Fibroblast of upper back skin (primary cell): ENCODE results near the gene CALHM1.
"Not testable (repeated sequence)": the region's sequence is repeated elsewhere in the genome, so short reads cannot be mapped to it uniquely, and the experiment has no call there.

Source experiments
- DNase-seq: peaks from one replicate; pipeline ENCODE4 v3.0.0-alpha.2; 2013

The CALHM1 gene, protein sequence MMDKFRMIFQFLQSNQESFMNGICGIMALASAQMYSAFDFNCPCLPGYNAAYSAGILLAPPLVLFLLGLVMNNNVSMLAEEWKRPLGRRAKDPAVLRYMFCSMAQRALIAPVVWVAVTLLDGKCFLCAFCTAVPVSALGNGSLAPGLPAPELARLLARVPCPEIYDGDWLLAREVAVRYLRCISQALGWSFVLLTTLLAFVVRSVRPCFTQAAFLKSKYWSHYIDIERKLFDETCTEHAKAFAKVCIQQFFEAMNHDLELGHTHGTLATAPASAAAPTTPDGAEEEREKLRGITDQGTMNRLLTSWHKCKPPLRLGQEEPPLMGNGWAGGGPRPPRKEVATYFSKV

DNA sequence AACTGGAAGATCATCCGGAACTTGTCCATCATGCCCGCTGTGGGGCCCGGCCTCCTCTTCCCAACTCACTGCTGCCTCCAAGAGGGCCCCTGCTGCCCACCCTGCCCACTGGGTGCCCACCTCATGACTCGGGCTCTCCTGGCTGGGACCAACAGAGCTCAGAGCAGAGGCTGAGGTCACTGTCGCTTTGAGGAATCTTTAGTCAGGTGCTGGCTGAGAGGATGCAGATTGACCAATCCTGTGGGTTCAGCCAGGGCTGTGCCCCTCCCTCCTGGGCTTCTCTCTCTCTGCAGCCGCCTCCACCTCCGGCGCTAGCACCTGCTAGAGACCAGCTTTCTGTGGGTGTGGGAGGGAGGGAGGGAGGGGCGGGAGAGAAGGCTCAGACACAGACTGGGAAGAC lies at the start of gene CALHM1:
TSS of gene CALHM1 (minus strand) at position 181 of the 400 bp plus-strand sequence. CDS start at position 32, 149 bp downstream.
- DNase-seq: no peak

- DNase-seq: no peak
Measured at GRCh38 chr10:103507235-103508191, 48.8 kb upstream of the CALHM1 start.

GRCh38 chr10:103506061-103506460 lies 47.4 kb upstream of the CALHM1 start:
- no peak for DNase-seq

DNA sequence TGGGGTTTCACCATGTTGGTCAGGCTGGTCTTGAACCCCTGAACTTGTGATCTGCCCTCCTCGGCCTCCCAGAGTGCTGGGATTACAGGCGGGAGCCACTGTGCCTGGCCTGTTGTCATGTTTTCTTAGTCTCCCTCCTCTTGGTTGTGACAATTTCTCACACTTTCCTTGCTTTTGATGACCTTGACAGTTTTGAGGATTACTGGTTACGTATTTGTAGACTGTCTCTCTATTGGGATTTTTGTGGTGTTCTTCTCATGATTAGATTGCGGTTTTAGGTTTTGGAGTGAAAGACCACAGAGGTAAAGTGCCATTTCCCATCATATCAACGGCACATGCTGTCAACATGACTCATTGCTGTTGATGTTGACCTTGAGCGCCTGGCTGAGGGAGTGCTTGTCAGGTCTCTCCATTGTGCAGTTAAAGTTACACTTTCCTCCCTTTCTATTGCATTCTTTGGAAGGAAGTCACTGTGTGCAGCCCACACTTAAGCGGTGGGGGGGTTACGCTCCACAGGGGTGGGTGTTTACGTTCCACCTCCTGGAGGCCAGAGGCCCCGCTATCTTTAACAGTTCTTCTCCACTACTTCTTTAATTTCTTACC lies 45.6 kb upstream of the CALHM1 start:
- peak; percentile 81 for DNase-seq

DNA sequence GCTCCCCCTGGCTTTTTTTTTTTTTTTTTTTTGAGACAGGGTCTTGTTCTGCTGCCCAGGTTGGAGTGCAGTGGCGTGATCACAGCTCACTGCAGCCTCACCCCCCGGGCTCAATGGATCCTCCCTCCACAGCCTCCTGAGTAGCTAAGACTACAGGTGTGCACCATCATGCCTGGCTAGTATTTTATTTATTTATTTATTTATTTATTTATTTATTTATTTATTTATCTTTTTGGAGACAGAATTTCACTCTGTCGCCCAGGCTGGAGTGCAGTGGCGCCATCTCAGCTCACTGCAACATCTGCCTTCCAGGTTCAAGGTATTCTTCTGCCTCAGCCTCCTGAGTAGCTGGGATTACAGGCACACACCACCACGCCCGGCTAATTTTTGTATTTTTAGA lies 45.1 kb upstream of the CALHM1 start:
- DNase-seq: not testable (repeated sequence)

GRCh38 chr10:103502849-103503660 lies 44.4 kb upstream of the CALHM1 start:
- no peak for DNase-seq

DNA sequence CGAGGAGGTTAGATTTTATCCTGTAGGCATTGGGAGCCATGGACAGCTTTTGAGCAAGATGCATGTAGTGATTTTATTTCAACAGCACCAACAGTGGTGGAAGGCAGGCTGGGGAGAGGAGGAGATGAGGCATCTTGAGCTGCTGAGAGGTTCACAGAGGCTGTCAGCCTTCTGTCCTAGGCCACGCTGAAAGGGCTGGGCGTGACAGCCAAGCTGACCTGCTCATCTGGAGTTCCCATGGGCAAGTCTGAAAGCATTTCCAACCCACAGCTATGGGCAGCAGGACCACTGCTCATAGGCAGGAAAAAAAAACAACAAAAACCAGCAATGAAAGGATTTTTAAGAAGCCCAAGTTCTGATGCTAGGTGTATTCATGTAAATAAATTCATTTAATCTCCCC lies 42.5 kb upstream of the CALHM1 start:
- no peak for DNase-seq

GRCh38 chr10:103500481-103500880 lies 41.8 kb upstream of the CALHM1 start:
- DNase-seq: no peak

GRCh38 chr10:103499881-103500280 lies 41.2 kb upstream of the CALHM1 start:
- DNase-seq: no peak

- no peak for DNase-seq
Measured at GRCh38 chr10:103498936-103499638, 40.4 kb upstream of the CALHM1 start.

- DNase-seq: no peak
Measured at GRCh38 chr10:103497161-103497915, 38.6 kb upstream of the CALHM1 start.

DNA sequence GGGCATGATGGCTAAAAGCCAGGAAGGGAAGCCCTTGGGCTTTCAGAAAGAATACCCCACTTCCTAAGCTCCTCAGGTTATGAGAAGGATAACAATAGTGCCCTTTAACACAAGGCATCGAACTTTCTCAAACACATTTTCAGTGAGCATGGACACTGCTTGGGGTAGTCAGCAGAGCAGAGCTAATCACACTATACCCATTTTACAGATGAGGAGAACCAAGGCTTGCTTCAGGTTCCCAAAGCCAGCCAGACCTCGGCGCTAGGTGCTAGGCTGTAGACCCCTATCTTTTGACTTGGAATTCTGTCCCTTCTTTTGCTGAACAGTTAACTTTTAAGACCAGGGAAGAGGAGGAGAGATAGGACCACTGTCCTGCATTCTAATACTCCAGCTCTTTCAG lies 36.6 kb upstream of the CALHM1 start:
- no peak for DNase-seq

- DNase-seq: no peak
Measured at GRCh38 chr10:103493916-103494877, 35.5 kb upstream of the CALHM1 start.

DNA sequence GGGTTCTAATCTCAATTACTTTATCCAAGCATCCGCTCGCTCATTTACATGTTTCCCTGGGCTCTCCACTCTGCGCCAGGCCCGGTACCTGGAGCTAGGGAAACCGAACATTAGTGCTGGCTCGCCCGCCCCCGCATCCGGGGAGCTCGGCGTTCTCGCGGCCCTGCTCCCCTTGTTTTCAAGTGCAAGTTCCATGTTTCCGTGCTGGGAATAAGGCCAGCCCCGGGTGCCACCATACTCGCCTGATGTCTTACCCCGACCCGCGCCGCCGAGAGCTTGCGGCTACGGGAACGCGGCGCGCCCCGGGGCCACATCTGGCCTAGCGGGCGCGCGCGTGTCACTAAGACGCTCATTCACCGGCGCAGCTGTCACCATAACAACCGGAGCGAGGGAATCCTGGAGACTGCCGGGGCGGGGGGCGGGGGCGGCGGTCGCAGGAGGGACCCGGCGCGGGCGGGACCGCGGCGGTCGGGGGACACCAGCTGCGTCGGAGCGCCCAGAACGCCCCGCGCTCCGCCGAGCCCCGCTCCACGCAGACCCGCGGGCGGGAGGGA lies 34.7 kb upstream of the CALHM1 start, which contains the start of gene NEURL1:
TSS of gene NEURL1 (plus strand) at position 344 of the 554 bp plus-strand sequence. CDS start 683 bp downstream, outside the sequence.
- no peak for DNase-seq

DNA sequence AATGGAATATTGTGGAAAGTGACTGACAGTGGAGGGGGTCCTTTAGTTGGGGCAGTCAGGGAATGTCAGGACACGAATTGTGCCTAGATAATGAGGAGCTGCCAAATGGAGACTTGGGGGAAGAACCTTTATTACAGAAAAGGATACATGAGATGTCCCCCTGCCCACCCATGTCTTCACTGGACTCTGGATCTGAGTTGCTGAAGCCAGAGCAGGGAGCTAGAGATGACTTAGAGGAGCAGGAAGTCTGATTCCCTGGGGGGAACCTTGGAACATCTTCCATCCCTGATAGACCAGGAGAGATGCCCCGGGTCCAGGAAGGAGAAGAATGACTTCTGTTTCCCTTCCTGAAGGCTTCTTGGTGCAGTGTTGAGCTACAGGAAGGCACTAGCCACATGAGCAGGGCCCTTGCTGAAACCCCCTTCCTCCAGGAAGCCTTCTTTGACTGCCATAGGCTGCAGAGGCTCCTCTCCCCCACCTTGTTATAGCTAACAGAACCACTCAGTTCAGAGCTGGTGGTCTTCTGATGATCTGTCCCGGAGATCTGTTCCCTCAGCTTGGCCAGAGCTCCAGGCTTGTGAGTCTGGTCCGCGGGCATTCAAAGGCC lies 34.1 kb upstream of the CALHM1 start:
- no peak for DNase-seq

GRCh38 chr10:103491729-103492364 lies 33.1 kb upstream of the CALHM1 start:
- DNase-seq: peak; percentile 95

DNA sequence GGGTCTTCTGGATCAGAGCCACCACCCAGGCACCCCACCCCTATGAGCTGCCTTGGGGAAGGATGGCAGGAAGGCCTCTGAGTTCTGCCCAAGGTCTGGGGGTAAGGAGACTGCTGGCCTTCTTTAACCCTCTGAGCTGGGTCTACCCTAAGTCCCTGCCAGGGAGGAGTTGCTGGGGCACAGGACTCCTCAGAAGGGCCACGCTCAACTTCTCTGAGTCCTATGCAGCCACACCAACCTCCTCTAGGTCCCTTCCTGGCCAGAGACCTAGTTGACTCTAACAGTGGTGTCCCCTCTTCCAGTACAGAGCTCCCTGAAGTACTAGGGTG lies 32.2 kb upstream of the CALHM1 start:
- no peak for DNase-seq

DNA sequence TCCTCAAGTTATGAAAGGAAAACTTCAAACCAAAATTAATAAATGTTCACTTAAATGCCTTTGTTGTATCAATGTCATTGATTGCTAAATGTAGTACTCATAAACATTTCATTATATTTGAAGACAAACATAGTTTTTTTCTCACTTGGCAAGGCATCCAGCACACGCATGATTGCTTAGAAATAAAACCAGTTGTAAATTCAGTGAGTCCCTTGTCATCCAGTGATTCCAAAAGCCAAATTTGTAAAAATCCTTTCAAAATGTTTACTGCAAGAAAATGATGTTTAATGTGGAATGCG lies 28.7 kb upstream of the CALHM1 start:
- DNase-seq: no peak
